Measurements from ENCODE around the gene PCCA.
"Not testable (repeated sequence)": the region's sequence is repeated elsewhere in the genome, so short reads cannot be mapped to it uniquely, and the experiment has no call there.

Gene PCCA

GRCh38 chr13:100097821-100098220 lies 8.9 kb downstream of the PCCA start:
- DNase-seq (ENCODE audit: extremely low read depth, low read depth), result no peak
- H3K4me3 ChIP-seq (replicated peaks; ENCODE audit: low read depth, low read length), result no peak overlapping the region
- TF ChIP-seq CTCF (IDR thresholded peaks at IDR 0.05; ENCODE audit: low read depth, low read length, missing control alignments), result no peak

- no peak for DNase-seq (ENCODE audit: extremely low read depth, low read depth)
- H3K4me3 ChIP-seq (replicated peaks; ENCODE audit: low read depth, low read length), result no peak overlapping the region
- no peak for TF ChIP-seq CTCF (IDR thresholded peaks at IDR 0.05; ENCODE audit: low read depth, low read length, missing control alignments)
These were observed 9.7 kb downstream of the PCCA start for GRCh38 chr13:100098445-100099116.

GRCh38 chr13:100099117-100099445 lies 10.2 kb downstream of the PCCA start:
- DNase-seq (ENCODE audit: extremely low read depth, low read depth); H3K4me3 ChIP-seq (replicated peaks; ENCODE audit: low read depth, low read length): not testable (repeated sequence)

GRCh38 chr13:100100115-100100879 lies 11.4 kb downstream of the PCCA start:
- TF ChIP-seq CTCF (IDR thresholded peaks at IDR 0.05; ENCODE audit: low read depth, low read length, missing control alignments), result no peak
- H3K4me3 ChIP-seq (replicated peaks; ENCODE audit: low read depth, low read length), result no peak overlapping the region
- no peak for DNase-seq (ENCODE audit: extremely low read depth, low read depth)

- DNase-seq (ENCODE audit: extremely low read depth, low read depth), result no peak
- TF ChIP-seq CTCF (IDR thresholded peaks at IDR 0.05; ENCODE audit: low read depth, low read length, missing control alignments), result no peak
- no peak overlapping the region for H3K4me3 ChIP-seq (replicated peaks; ENCODE audit: low read depth, low read length)
These were observed 13.1 kb downstream of the PCCA start for GRCh38 chr13:100102042-100102441.

GRCh38 chr13:100106005-100106404 lies 17.1 kb downstream of the PCCA start:
- no peak for TF ChIP-seq CTCF (IDR thresholded peaks at IDR 0.05; ENCODE audit: low read depth, low read length, missing control alignments)

GRCh38 chr13:100106705-100107104 lies 17.8 kb downstream of the PCCA start:
- no peak for TF ChIP-seq CTCF (IDR thresholded peaks at IDR 0.05; ENCODE audit: low read depth, low read length, missing control alignments)
- DNase-seq (ENCODE audit: extremely low read depth, low read depth), result no peak
- no peak overlapping the region for H3K4me3 ChIP-seq (replicated peaks; ENCODE audit: low read depth, low read length)

More at GRCh38 chr13:100106005-100106404, 17.1 kb downstream of the PCCA start:
- H3K4me3 ChIP-seq (replicated peaks; ENCODE audit: low read depth, low read length), result no peak overlapping the region
- DNase-seq (ENCODE audit: extremely low read depth, low read depth), result no peak
